ENCODE data around the gene BNC2. TPM values are rescaled to one million over a fixed set of nuclear protein-coding genes. Genes with fewer than 3 reads are reported as not detected.

BNC2 gene
- total RNA-seq, 2 donors from 2014 or later, result 2.1 to 20.0 TPM

DNA sequence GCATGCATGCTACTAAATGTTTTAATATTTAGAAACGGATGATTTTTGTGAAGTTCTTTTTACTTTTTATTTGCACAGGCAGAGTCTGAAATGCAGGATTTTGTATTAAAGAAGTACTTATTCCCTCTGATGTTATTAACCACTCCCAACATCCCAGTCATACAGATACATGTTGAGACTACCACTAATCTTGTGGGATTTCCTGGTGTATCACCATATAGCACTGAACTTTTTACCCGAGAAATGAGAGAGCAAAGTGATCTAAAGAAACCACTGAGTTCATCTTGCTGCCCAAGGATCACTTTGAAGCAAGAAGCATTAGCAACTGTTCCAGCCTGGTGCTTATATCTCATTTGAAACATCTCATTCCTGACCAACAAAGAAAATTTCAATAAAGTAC lies 443.8 kb downstream of the BNC2 start:
- no peaks in the 10 kb centered on the region for H3K36me3 ChIP-seq
- DNase-seq, result no peak
- intact Hi-C loops (cut with DNase I), result no loop called here
- H3K27me3 ChIP-seq, result no peaks in the 10 kb centered on the region
- TF ChIP-seq, protein P1, sequence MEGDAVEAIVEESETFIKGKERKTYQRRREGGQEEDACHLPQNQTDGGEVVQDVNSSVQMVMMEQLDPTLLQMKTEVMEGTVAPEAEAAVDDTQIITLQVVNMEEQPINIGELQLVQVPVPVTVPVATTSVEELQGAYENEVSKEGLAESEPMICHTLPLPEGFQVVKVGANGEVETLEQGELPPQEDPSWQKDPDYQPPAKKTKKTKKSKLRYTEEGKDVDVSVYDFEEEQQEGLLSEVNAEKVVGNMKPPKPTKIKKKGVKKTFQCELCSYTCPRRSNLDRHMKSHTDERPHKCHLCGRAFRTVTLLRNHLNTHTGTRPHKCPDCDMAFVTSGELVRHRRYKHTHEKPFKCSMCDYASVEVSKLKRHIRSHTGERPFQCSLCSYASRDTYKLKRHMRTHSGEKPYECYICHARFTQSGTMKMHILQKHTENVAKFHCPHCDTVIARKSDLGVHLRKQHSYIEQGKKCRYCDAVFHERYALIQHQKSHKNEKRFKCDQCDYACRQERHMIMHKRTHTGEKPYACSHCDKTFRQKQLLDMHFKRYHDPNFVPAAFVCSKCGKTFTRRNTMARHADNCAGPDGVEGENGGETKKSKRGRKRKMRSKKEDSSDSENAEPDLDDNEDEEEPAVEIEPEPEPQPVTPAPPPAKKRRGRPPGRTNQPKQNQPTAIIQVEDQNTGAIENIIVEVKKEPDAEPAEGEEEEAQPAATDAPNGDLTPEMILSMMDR (IDR thresholded peaks at IDR 0.05), result no peak
- no peaks in the 10 kb centered on the region for H3K4me1 ChIP-seq
- no peak overlapping the region for H3K27ac ChIP-seq
- H3K9me3 ChIP-seq, result no peaks in the 10 kb centered on the region
- no peak overlapping the region for H3K9ac ChIP-seq (ENCODE audit: low read depth in 2 of 2, low read length in 2 of 2)
- no peak overlapping the region for H3K4me3 ChIP-seq

DNA sequence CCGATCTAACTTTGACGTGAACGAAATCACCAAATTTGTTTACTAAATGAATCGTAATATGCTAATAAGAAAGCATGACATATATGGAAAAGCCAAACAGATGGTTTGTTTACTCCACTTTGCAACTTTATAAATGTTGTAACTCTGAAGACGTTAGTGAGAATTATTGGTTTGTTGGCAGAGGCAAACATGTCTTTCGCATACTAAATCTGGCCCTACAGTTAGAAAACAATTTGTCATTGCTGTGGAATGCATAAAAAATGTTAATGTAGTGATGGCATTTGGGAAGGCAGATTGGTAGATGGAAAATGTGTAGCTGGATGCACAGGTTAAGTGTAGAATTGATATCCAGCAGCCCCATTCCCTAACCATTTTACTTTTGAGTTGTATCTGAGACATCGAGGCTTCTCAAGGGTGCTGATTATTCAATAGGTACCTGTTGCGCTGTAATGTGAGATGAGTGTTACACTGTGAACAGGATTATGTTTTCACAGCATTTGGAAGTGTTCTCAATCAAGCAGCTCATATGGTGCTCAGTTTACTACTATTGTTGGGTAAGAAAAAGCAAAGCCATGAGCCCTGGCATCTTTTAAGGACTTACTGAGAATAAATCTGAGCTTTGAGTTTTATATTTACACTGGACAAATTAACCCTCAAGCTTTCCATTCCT lies 444.8 kb downstream of the BNC2 start:
- H3K27me3 ChIP-seq, result no peaks in the 10 kb centered on the region
- H3K4me3 ChIP-seq, result no peak overlapping the region
- H3K9me3 ChIP-seq, result no peaks in the 10 kb centered on the region
- H3K9ac ChIP-seq (ENCODE audit: low read depth in 2 of 2, low read length in 2 of 2), result no peak overlapping the region
- no peak for DNase-seq
- TF ChIP-seq, protein P1 (IDR thresholded peaks at IDR 0.05), result no peak
- no peaks in the 10 kb centered on the region for H3K4me1 ChIP-seq
- H3K36me3 ChIP-seq, result no peaks in the 10 kb centered on the region
- H3K27ac ChIP-seq, result no peak overlapping the region
- intact Hi-C loops (cut with DNase I), result no loop called here

DNA sequence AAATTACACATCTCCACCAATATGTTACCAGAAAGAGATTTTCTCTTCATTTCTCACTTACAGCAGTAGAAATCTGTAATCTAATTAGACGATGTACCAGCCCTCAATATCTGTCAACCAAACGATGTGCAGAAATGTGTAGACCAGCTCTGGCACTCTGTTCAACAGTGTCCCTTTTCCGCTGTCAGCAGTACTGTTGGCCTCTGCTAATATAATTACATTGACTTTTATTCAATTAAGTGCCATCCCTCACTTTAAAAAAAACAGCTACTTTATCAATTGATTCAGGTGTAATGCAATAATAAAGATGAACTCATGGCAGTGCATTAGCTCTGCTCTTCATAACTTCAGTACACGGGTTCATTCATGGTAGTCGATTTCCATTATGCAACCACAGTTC lies 448.4 kb downstream of the BNC2 start:
- Histone ChIP-seq H3K4me3 (no peak overlapping the region), H3K27me3 (no peaks in the 10 kb centered on the region), H3K4me1 (no peaks in the 10 kb centered on the region), H3K27ac (no peak overlapping the region), H3K36me3 (no peaks in the 10 kb centered on the region), H3K9ac (ENCODE audit: low read depth in 2 of 2, low read length in 2 of 2) (no peak overlapping the region), H3K9me3 (no peaks in the 10 kb centered on the region)
- intact Hi-C loops (cut with DNase I), result no loop called here
- TF ChIP-seq, protein P1 (IDR thresholded peaks at IDR 0.05), result no peak
- DNase-seq, result no peak

DNA sequence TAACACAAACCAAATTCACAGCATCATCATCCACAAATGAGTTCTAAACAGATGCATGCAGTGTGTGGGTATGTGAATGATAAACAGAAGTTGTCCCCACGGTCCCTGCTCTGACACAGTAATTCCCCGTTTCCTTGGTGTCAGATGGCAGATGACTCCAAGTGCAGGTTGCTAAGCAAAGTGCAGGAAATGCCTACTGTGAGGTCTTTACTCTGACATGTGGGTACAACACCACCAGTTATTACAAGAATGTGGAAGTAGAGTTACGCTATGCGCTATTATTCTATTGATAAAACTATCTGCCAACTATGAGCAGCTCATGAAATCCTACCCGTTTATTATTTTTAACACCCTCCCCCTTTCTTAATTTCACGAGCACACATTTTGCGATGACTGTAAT lies 448.9 kb downstream of the BNC2 start:
- H3K27me3 ChIP-seq, result no peaks in the 10 kb centered on the region
- H3K4me1 ChIP-seq, result no peaks in the 10 kb centered on the region
- H3K4me3 ChIP-seq, result no peak overlapping the region
- H3K9ac ChIP-seq (ENCODE audit: low read depth in 2 of 2, low read length in 2 of 2), result no peak overlapping the region
- no peak overlapping the region for H3K27ac ChIP-seq
- H3K9me3 ChIP-seq, result no peaks in the 10 kb centered on the region
- no peaks in the 10 kb centered on the region for H3K36me3 ChIP-seq
- no peak for DNase-seq
- TF ChIP-seq, protein P1 (IDR thresholded peaks at IDR 0.05), result no peak
- intact Hi-C loops (cut with DNase I), result no loop called here

DNA sequence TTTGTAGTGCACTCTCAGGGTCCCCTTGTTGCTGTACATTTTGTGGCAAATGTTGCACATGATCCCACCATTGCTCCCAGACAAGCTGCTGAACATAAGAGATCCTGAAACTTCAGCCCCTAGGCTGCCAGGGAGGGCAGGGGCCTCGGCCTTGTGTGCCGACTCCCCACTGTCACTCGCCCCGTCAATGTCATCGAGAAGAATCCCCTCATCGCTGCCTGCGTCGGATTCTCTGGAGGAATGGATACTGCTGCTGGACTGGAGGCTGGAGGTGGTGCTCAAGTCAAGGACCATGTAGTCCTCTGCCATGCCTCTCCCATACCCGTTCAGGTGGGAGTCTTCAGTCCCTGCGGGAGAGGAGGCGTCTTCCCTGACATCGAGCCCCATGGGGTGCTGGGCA lies 451.3 kb downstream of the BNC2 start:
- no peak overlapping the region for H3K9ac ChIP-seq (ENCODE audit: low read depth in 2 of 2, low read length in 2 of 2)
- no peaks in the 10 kb centered on the region for H3K4me1 ChIP-seq
- no peaks in the 10 kb centered on the region for H3K36me3 ChIP-seq
- DNase-seq, result no peak
- TF ChIP-seq, protein P1 (IDR thresholded peaks at IDR 0.05), result no peak
- no peak overlapping the region for H3K27ac ChIP-seq
- no peaks in the 10 kb centered on the region for H3K27me3 ChIP-seq
- intact Hi-C loops (cut with DNase I), result no loop called here
- no peak overlapping the region for H3K4me3 ChIP-seq
- no peaks in the 10 kb centered on the region for H3K9me3 ChIP-seq

Measured in colonic mucosa (tissue), 4 donors.